ENCODE results near the gene HK1.
A peak's percentile ranks its signal among the peaks of the same experiment; 100 is the strongest.

DNA sequence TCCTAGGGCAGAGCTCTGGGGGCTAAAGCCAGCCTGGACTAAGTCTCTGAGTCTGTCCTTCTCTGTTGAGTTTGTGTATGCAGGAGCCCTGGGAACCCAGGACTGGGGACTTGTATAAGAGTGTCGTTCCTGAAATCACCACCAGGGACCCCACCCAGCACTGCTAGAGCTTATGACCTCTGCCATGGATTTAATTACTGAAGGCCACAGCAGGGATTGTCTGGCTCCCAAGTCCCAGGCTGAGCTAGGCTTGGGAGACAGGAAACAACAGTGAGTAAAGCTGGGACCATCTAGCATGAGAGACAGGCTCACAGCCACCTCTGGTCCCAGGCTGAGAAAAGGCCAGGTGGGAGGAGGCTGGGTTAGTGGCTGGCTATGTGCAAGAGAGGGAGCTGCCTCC is 171.5 kb downstream of the HK1 start:
- no peak for TF ChIP-seq EZH2 (IDR thresholded peaks at IDR 0.05; ENCODE audit: low read depth)
- peak; percentile 87 for TF ChIP-seq CTCF (conservative IDR thresholded peaks at IDR 0.05)
